Loucy (cell line): ENCODE results near the gene TIAM2.

Experiments
- H2AFZ ChIP-seq: fragments of 200-600 bp; sonication (generic); 2 replicates; pipeline ENCODE4 v1.6.0; 2016; ENCODE audit warnings: antibody characterized with exemption, mild to moderate bottlenecking, low read length, moderate library complexity
- H3F3A ChIP-seq: fragments of 200-600 bp; 2 replicates; pipeline ENCODE4 v1.6.0; 2016; ENCODE audit warnings: antibody characterized with exemption, low read depth, mild to moderate bottlenecking
- H3K27me3 ChIP-seq: fragments of 200-600 bp; sonication (generic); 2 replicates; pipeline ENCODE4 v1.6.1; 2014; ENCODE audit warnings: low read length, mild to moderate bottlenecking; ENCODE audit not compliant: insufficient read depth, poor library complexity, severe bottlenecking
- H3K36me3 ChIP-seq: fragments of 200-600 bp; sonication (generic); 2 replicates; pipeline ENCODE4 v1.6.1; 2016; ENCODE audit warnings: low read length; ENCODE audit not compliant: insufficient read depth
- H3K4me1 ChIP-seq: fragments of 200-600 bp; sonication (generic); 2 replicates; pipeline ENCODE4 v1.5.1; 2014; ENCODE audit warnings: low read length, mild to moderate bottlenecking; ENCODE audit not compliant: insufficient read depth, poor library complexity, severe bottlenecking
- H3K4me2 ChIP-seq: fragments of 200-600 bp; sonication (generic); 2 replicates; pipeline ENCODE4 v1.6.0; 2014; ENCODE audit warnings: antibody characterized with exemption, low read length, low read depth, mild to moderate bottlenecking; ENCODE audit not compliant: poor library complexity, severe bottlenecking
- H3K4me3 ChIP-seq: fragments of 200-600 bp; sonication (generic); 2 replicates; pipeline ENCODE4 v1.5.1; 2014; ENCODE audit warnings: low read length, mild to moderate bottlenecking, mixed read lengths; ENCODE audit not compliant: poor library complexity, severe bottlenecking
- H3K79me2 ChIP-seq: fragments of 200-600 bp; sonication (generic); 2 replicates; pipeline ENCODE4 v1.6.1; 2014; ENCODE audit warnings: low read length; ENCODE audit not compliant: insufficient read depth
- H3K9ac ChIP-seq: fragments of 200-600 bp; sonication (generic); 2 replicates; pipeline ENCODE4 v1.6.0; 2014; ENCODE audit warnings: mild to moderate bottlenecking, low read depth, low read length, moderate library complexity; ENCODE audit not compliant: poor library complexity, severe bottlenecking
- H3K9me2 ChIP-seq: fragments of 200-600 bp; sonication (generic); replicated peaks from 2 replicates; pipeline ENCODE4 v1.6.1; 2016; ENCODE audit warnings: low read depth, low read length, mixed read lengths
- H3K9me3 ChIP-seq: fragments of 200-600 bp; sonication (generic); 2 replicates; pipeline ENCODE4 v1.6.1; 2014; ENCODE audit warnings: mild to moderate bottlenecking, antibody characterized with exemption, low read length, low read depth; ENCODE audit not compliant: insufficient read depth
- H4K20me1 ChIP-seq: fragments of 200-600 bp; sonication (generic); 2 replicates; pipeline ENCODE4 v1.6.0; 2014; ENCODE audit warnings: antibody characterized with exemption, low read length, mild to moderate bottlenecking; ENCODE audit not compliant: insufficient read depth, poor library complexity, severe bottlenecking
- EZH2phosphoT487 ChIP-seq: fragments of 200-600 bp; IDR thresholded peaks from 2 replicates; pipeline ENCODE4 v1.6.1; 2018; ENCODE audit warnings: antibody characterized with exemption, mild to moderate bottlenecking, moderate library complexity, borderline replicate concordance
- TF ChIP-seq, protein P1 (sequence below): fragments of 200-600 bp; sonication (generic); conservative IDR thresholded peaks from 2 replicates; pipeline ENCODE4 v1.5.1; 2014; ENCODE audit warnings: mild to moderate bottlenecking, antibody characterized with exemption, low read length

Gene TIAM2

GRCh38 chr6:155141512-155141911 lies 146.4 kb downstream of the TIAM2 start:
- no peaks in the 10 kb centered on the region for H3K9me3 ChIP-seq
- H3F3A ChIP-seq: no peaks in the 10 kb centered on the region
- no peaks in the 10 kb centered on the region for H3K36me3 ChIP-seq
- no peak overlapping the region for H3K4me3 ChIP-seq
- H3K9me2 ChIP-seq: no peaks in the 10 kb centered on the region
- no peak overlapping the region for H3K9ac ChIP-seq
- H3K27me3 ChIP-seq: no peaks in the 10 kb centered on the region
- H2AFZ ChIP-seq: no peak overlapping the region
- H3K79me2 ChIP-seq: no peaks in the 10 kb centered on the region
- H3K4me1 ChIP-seq: no peaks in the 10 kb centered on the region
- no peaks in the 10 kb centered on the region for H4K20me1 ChIP-seq
- H3K4me2 ChIP-seq: no peak overlapping the region
- no peak for TF ChIP-seq EZH2phosphoT487
- TF ChIP-seq, protein P1, sequence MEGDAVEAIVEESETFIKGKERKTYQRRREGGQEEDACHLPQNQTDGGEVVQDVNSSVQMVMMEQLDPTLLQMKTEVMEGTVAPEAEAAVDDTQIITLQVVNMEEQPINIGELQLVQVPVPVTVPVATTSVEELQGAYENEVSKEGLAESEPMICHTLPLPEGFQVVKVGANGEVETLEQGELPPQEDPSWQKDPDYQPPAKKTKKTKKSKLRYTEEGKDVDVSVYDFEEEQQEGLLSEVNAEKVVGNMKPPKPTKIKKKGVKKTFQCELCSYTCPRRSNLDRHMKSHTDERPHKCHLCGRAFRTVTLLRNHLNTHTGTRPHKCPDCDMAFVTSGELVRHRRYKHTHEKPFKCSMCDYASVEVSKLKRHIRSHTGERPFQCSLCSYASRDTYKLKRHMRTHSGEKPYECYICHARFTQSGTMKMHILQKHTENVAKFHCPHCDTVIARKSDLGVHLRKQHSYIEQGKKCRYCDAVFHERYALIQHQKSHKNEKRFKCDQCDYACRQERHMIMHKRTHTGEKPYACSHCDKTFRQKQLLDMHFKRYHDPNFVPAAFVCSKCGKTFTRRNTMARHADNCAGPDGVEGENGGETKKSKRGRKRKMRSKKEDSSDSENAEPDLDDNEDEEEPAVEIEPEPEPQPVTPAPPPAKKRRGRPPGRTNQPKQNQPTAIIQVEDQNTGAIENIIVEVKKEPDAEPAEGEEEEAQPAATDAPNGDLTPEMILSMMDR: no peak

GRCh38 chr6:155142168-155143028 lies 147.3 kb downstream of the TIAM2 start:
- no peaks in the 10 kb centered on the region for H3K27me3 ChIP-seq
- H2AFZ ChIP-seq: peak overlapping the region; percentile 68
- TF ChIP-seq, protein P1: no peak
- no peaks in the 10 kb centered on the region for H3K79me2 ChIP-seq
- no peak overlapping the region for H3K4me3 ChIP-seq
- H3K9me2 ChIP-seq: no peaks in the 10 kb centered on the region
- H3F3A ChIP-seq: no peaks in the 10 kb centered on the region
- no peaks in the 10 kb centered on the region for H3K36me3 ChIP-seq
- H3K9ac ChIP-seq: no peak overlapping the region
- H4K20me1 ChIP-seq: no peaks in the 10 kb centered on the region
- H3K9me3 ChIP-seq: no peaks in the 10 kb centered on the region
- no peaks in the 10 kb centered on the region for H3K4me1 ChIP-seq
- H3K4me2 ChIP-seq: peak overlapping the region; percentile 33

DNA sequence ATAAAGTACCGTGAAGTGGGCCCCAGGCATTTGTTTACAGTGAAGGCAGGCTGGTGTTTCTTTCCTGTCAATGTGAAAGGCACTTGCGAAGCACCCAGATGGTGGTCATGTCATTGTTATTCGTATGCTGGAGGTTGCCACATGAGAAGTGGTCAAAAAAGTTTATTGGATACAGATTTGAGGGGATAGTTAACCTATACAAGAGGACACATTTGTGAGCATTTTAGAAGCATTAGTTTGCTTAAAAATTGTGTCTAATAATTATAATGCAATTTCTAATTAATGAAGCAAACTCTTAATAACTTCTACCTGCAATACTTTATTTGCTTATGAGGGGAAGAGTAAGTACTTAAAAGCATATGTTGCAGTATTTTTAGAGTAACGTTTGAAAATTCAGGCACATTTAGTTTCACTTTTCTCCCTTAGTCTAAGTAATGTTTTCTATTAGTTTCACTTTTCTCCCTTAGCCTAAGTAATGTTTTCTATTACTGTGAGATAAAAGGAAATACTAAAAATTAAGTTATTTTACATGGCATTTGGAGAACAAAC lies 148.0 kb downstream of the TIAM2 start:
- Histone ChIP-seq H3F3A (no peaks in the 10 kb centered on the region), H3K4me3 (no peak overlapping the region), H3K36me3 (no peaks in the 10 kb centered on the region), H3K79me2 (no peaks in the 10 kb centered on the region), H3K9ac (no peak overlapping the region), H4K20me1 (no peaks in the 10 kb centered on the region), H3K9me2 (no peaks in the 10 kb centered on the region), H3K9me3 (no peaks in the 10 kb centered on the region), H3K4me1 (no peaks in the 10 kb centered on the region), H2AFZ (peak overlapping the region; percentile 68; the same call in 1 of the 2 replicates), H3K27me3 (no peaks in the 10 kb centered on the region), H3K4me2 (peak overlapping the region; percentile 33)
- TF ChIP-seq, protein P1: no peak
- no peak for TF ChIP-seq EZH2phosphoT487
